HG02943 (cell line): ENCODE data around the gene NDUFB10.
A peak's percentile ranks its signal among the peaks of the same experiment; 100 is the strongest.
"Not testable (repeated sequence)": the region's sequence is repeated elsewhere in the genome, so short reads cannot be mapped to it uniquely, and the experiment has no call there.

Experiments used
- ATAC-seq: cut with Tn5 transposase; IDR thresholded peaks from one replicate; pipeline ENCODE4 v1.9.1; 2021; ENCODE audit warnings: mild to moderate bottlenecking, low read depth, moderate library complexity; ENCODE audit not compliant: unreplicated experiment

Gene NDUFB10

GRCh38 chr16:1944612-1945199 is 14.6 kb upstream of the NDUFB10 start:
- no peak for ATAC-seq

- no peak for ATAC-seq
Measured at GRCh38 chr16:1945559-1946391, 13.6 kb upstream of the NDUFB10 start.

- no peak for ATAC-seq
Measured at GRCh38 chr16:1946495-1947368, 12.6 kb upstream of the NDUFB10 start.

- ATAC-seq = no peak
Measured at GRCh38 chr16:1947369-1947670, 12.0 kb upstream of the NDUFB10 start.

GRCh38 chr16:1949507-1949906 is 9.8 kb upstream of the NDUFB10 start:
- no peak for ATAC-seq

GRCh38 chr16:1950047-1950446 is 9.3 kb upstream of the NDUFB10 start:
- ATAC-seq = no peak

- ATAC-seq = no peak
Measured at GRCh38 chr16:1950559-1950958, 8.8 kb upstream of the NDUFB10 start.

- no peak for ATAC-seq
Measured at GRCh38 chr16:1953734-1954133, 5.6 kb upstream of the NDUFB10 start.

GRCh38 chr16:1957434-1958142 is 1.8 kb upstream of the NDUFB10 start:
- not testable (repeated sequence) for ATAC-seq

GRCh38 chr16:1958143-1958491 is 1.2 kb upstream of the NDUFB10 start:
- ATAC-seq = not testable (repeated sequence)

- no peak for ATAC-seq
Measured at GRCh38 chr16:1958715-1959268, 546 bp upstream of the NDUFB10 start.

- no peak for ATAC-seq
Measured at GRCh38 chr16:1960665-1961630, 1.6 kb downstream of the NDUFB10 start.

- no peak for ATAC-seq
Measured at GRCh38 chr16:1961651-1962067, 2.3 kb downstream of the NDUFB10 start.

- ATAC-seq = not testable (repeated sequence)
Measured at GRCh38 chr16:1962161-1963153, 3.1 kb downstream of the NDUFB10 start.

- ATAC-seq = peak; percentile 3
Measured at GRCh38 chr16:1963806-1964505, 4.6 kb downstream of the NDUFB10 start.

GRCh38 chr16:1964506-1965395 is 5.4 kb downstream of the NDUFB10 start, which contains the start of gene RPS2:
TSS of gene RPS2 (minus strand) at chr16:1964826. CDS start at chr16:1964625, 201 bp downstream.
- ATAC-seq = peak; percentile 72
